ENCODE results near the gene HCN2.

Gene HCN2

GRCh38 chr19:661427-662196 lies 71.9 kb downstream of the HCN2 start:
- peak overlapping the region; percentile 94 for H3K27ac ChIP-seq
- TF ChIP-seq CTCF (conservative IDR thresholded peaks at IDR 0.05): no peak

GRCh38 chr19:662207-662961 lies 72.7 kb downstream of the HCN2 start:
- H3K27ac ChIP-seq: peak overlapping the region; percentile 94
- TF ChIP-seq CTCF (conservative IDR thresholded peaks at IDR 0.05): no peak

GRCh38 chr19:662962-663681 lies 73.4 kb downstream of the HCN2 start, which contains the start of gene RNF126:
Gene RNF126 (minus strand): TSS chr19:663214. CDS start chr19:663121, 93 bp downstream.
- TF ChIP-seq CTCF (conservative IDR thresholded peaks at IDR 0.05): no peak
- H3K27ac ChIP-seq: peak within 1 kb of the TSS; percentile 94

GRCh38 chr19:663682-664117 lies 74.0 kb downstream of the HCN2 start:
- H3K27ac ChIP-seq: peak overlapping the region; percentile 94
- TF ChIP-seq CTCF (conservative IDR thresholded peaks at IDR 0.05): no peak

- peak; percentile 94 for TF ChIP-seq CTCF (conservative IDR thresholded peaks at IDR 0.05)
- peak overlapping the region; percentile 94 for H3K27ac ChIP-seq
These were observed 75.3 kb downstream of the HCN2 start for GRCh38 chr19:664913-665443.
